Left ventricle myocardium inferior (tissue), 1 donor: Measurements from ENCODE around the gene RAB33A. TPM values are rescaled to one million over a fixed set of nuclear protein-coding genes. Genes with fewer than 3 reads are reported as not detected.

ENCODE experiments used
- DNase-seq: peaks from one replicate; pipeline ENCODE4 v3.0.0-alpha.2; 2020
- H3K27ac ChIP-seq: fragments of 200-600 bp; replicated peaks from 2 replicates; pipeline ENCODE4 v1.8.0; 2021
- H3K27me3 ChIP-seq: fragments of 200-600 bp; 2 replicates; pipeline ENCODE4 v1.8.0; 2021; ENCODE audit warnings: low read depth
- H3K36me3 ChIP-seq: fragments of 200-600 bp; 2 replicates; pipeline ENCODE4 v1.8.0; 2021
- H3K4me1 ChIP-seq: fragments of 200-600 bp; 2 replicates; pipeline ENCODE4 v1.8.0; 2021
- H3K4me3 ChIP-seq: fragments of 200-600 bp; 2 replicates; pipeline ENCODE4 v1.8.0; 2021; ENCODE audit warnings: mild to moderate bottlenecking, moderate library complexity
- H3K9me3 ChIP-seq: fragments of 200-600 bp; replicated peaks from 2 replicates; pipeline ENCODE4 v1.8.0; 2021
- CTCF ChIP-seq: fragments of 200-600 bp; IDR thresholded peaks from 2 replicates; pipeline ENCODE4 v1.8.0; 2021; ENCODE audit warnings: antibody characterized with exemption, mild to moderate bottlenecking, borderline replicate concordance
- intact Hi-C: fragments of 100-400 bp; cut with micrococcal nuclease; formaldehyde crosslinking; loops from one replicate; pipeline ENCODE4 v1.11.0; 2022
- total RNA-seq: library from RNA; stranded (reverse); fragmentation: NEBNext Ultra II Directional; extraction: Animal tissue kit (Norgen Biotek cat#: 25700); gene quantifications from one replicate; pipeline ENCODE4 v1.2.1, GENCODE V29; 2021
- donor health status: DM: no; HTN: yes; CAD: no; lungs with severe emphysema.

The RAB33A gene
- total RNA-seq, 1 donor from 2014 or later, result 0.41 TPM

DNA sequence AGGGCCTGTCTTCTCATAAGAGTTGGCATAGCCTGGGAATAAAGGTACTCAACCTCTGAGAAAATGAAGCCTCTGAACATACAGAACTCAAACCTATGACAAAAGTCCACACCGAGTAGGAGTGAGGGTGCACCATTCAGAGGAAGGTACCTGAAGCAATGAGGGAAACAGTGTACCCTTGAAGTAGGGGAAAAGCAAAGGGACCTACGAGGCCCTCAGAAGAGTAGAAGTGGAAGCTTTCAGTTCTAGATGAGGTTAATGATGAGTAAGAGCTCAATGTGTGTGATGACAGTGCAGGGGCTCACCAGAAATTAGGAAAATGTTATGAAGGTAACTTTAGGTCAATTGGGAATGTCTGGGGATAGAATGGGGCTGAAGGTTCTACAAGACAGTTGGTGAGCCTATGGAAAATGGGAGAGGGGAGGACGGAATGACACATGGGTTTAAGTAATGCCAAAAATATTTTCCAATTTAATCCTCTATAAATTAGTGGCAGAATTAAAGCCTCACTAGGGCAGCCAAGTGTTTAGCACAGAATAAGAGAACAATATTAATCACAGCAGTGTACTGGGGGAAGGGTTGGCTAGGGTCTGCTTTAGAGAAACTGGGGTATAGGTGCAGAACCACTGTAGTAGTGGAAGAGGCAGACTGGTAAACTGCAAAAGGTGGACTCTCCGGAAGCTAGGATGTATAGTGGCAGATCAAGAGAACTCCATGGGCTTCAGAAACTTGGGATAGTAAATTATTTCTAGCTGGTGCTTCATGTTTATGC is 39.8 kb downstream of the RAB33A start:
- Histone ChIP-seq H3K9me3 (no peaks in the 10 kb centered on the region), H3K27me3 (no peaks in the 10 kb centered on the region), H3K4me3 (no peak overlapping the region), H3K27ac (no peak overlapping the region), H3K36me3 (peaks cover 27% of the 10 kb centered on the region), H3K4me1 (no peaks in the 10 kb centered on the region)
- intact Hi-C loops, result no loop called here
- DNase-seq, result no peak
- TF ChIP-seq CTCF, result no peak

DNA sequence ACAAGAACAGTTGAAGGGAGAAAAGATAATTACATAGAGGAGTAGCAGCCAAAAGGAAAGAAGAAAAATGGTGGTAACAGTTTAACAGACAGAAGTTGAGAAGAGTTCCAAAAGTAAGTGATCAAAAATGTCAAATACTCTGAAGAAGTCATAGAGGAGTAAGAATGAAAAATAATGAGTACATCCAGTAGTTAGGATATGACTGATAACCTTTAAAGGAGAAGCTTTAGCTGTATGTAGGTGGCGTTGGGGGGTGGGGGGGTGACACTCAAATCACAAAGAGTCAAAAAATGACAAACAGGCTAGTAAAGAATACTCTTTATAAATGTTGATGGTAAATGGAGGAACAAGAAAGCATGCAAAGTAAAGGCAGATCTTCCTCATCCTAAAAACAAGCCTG is 40.6 kb downstream of the RAB33A start:
- Histone ChIP-seq H3K4me3 (no peak overlapping the region), H3K4me1 (no peaks in the 10 kb centered on the region), H3K27ac (no peak overlapping the region), H3K36me3 (peaks cover 27% of the 10 kb centered on the region), H3K27me3 (no peaks in the 10 kb centered on the region), H3K9me3 (no peaks in the 10 kb centered on the region)
- TF ChIP-seq CTCF, result no peak
- no peak for DNase-seq
- intact Hi-C loops, result no loop called here

GRCh38 chrX:130213376-130213775 is 41.6 kb downstream of the RAB33A start:
- no peaks in the 10 kb centered on the region for H3K9me3 ChIP-seq
- no peaks in the 10 kb centered on the region for H3K4me1 ChIP-seq
- no peak for DNase-seq
- no peak overlapping the region for H3K27ac ChIP-seq
- no peaks in the 10 kb centered on the region for H3K27me3 ChIP-seq
- TF ChIP-seq CTCF, result no peak
- H3K36me3 ChIP-seq, result peaks cover 27% of the 10 kb centered on the region
- intact Hi-C loops, result no loop called here
- H3K4me3 ChIP-seq, result no peak overlapping the region

GRCh38 chrX:130216320-130216719 is 44.6 kb downstream of the RAB33A start:
- intact Hi-C loops, result no loop called here
- DNase-seq, result no peak
- no peaks in the 10 kb centered on the region for H3K4me1 ChIP-seq
- H3K9me3 ChIP-seq, result no peaks in the 10 kb centered on the region
- H3K4me3 ChIP-seq, result no peak overlapping the region
- peaks cover 30% of the 10 kb centered on the region for H3K36me3 ChIP-seq
- TF ChIP-seq CTCF, result no peak
- H3K27me3 ChIP-seq, result no peaks in the 10 kb centered on the region
- no peak overlapping the region for H3K27ac ChIP-seq

DNA sequence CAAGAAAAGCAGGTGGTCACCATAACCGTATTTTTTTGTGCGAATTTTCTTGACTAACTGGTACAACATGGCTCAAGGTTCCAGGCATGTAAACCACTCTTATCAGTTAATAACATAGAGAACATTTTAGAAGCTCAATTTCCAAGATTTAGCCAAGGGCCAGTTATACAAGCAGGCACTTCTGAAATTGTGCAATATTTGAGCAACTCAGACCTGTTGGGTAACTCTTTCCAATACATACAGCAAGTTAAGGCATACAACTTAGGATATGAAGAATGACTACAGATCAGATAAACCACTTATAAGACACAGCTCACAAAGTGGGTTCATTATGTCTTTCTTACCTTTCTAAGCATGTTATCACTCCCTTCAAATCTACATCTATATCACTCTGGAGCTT is 53.0 kb downstream of the RAB33A start:
- Histone ChIP-seq H3K4me1 (no peaks in the 10 kb centered on the region), H3K4me3 (no peak overlapping the region), H3K36me3 (peaks cover 21% of the 10 kb centered on the region), H3K27me3 (no peaks in the 10 kb centered on the region), H3K9me3 (no peaks in the 10 kb centered on the region), H3K27ac (no peak overlapping the region)
- intact Hi-C loops, result no loop called here
- TF ChIP-seq CTCF, result no peak
- DNase-seq, result no peak
